ENCODE measurements around the gene MIEF1.
"Not testable (repeated sequence)": the region's sequence is repeated elsewhere in the genome, so short reads cannot be mapped to it uniquely, and the experiment has no call there.

MIEF1 gene

GRCh38 chr22:39519681-39520225 lies 17.7 kb downstream of the MIEF1 start:
- peak; percentile 33 for TF ChIP-seq CTCF (conservative IDR thresholded peaks at IDR 0.05; ENCODE audit: low read depth, low read length)
- DNase-seq (ENCODE audit: low read depth): peak; percentile 100

GRCh38 chr22:39520226-39521105 lies 18.4 kb downstream of the MIEF1 start, which contains the start of gene ATF4:
Gene ATF4, plus strand, starts transcription at chr22:39520562. Its CDS starts 884 bp downstream, at chr22:39521446.
- peak within 1 kb of the TSS; percentile 96 for H3K4me3 ChIP-seq (ENCODE audit: low read depth, low read length)
- no peak for TF ChIP-seq CTCF (conservative IDR thresholded peaks at IDR 0.05; ENCODE audit: low read depth, low read length)
- DNase-seq (ENCODE audit: low read depth): no peak

More at GRCh38 chr22:39519681-39520225, 17.7 kb downstream of the MIEF1 start:
- peak overlapping the region; percentile 96 for H3K4me3 ChIP-seq (ENCODE audit: low read depth, low read length)

GRCh38 chr22:39521106-39521885 lies 19.2 kb downstream of the MIEF1 start:
- H3K4me3 ChIP-seq (ENCODE audit: low read depth, low read length): peak overlapping the region; percentile 96
- DNase-seq (ENCODE audit: low read depth): peak; percentile 89

- not testable (repeated sequence) for DNase-seq (ENCODE audit: low read depth)
- H3K4me3 ChIP-seq (ENCODE audit: low read depth, low read length): peak overlapping the region; percentile 96
Observed at GRCh38 chr22:39522091-39522490, 20.0 kb downstream of the MIEF1 start.

- TF ChIP-seq CTCF (conservative IDR thresholded peaks at IDR 0.05; ENCODE audit: low read depth, low read length): no peak
- peak overlapping the region; percentile 96 for H3K4me3 ChIP-seq (ENCODE audit: low read depth, low read length)
- DNase-seq (ENCODE audit: low read depth): peak; percentile 67
Observed at GRCh38 chr22:39522567-39523300, 20.6 kb downstream of the MIEF1 start.

- DNase-seq (ENCODE audit: low read depth): no peak
- no peak for TF ChIP-seq CTCF (conservative IDR thresholded peaks at IDR 0.05; ENCODE audit: low read depth, low read length)
- H3K4me3 ChIP-seq (ENCODE audit: low read depth, low read length): no peak overlapping the region
Observed at GRCh38 chr22:39524089-39524752, 22.1 kb downstream of the MIEF1 start.
